Epithelial cell of esophagus (primary cell): ENCODE measurements around the gene SCD.

Experiments
- DNase-seq: peaks from one replicate; pipeline ENCODE4 v3.0.0; 2010; ENCODE audit warnings: low read depth
- H3K4me3 ChIP-seq: 2 replicates; pipeline ENCODE4 v1.5.1; 2011; ENCODE audit warnings: mild to moderate bottlenecking, low read length, control low read depth
- TF ChIP-seq, protein P1 (sequence below): IDR thresholded peaks from 2 replicates; pipeline ENCODE4 v1.5.1; 2011; ENCODE audit warnings: low read depth, mild to moderate bottlenecking, low read length, control low read depth, inconsistent platforms; ENCODE audit not compliant: insufficient read depth; ENCODE audit errors: missing control alignments

The SCD gene

DNA sequence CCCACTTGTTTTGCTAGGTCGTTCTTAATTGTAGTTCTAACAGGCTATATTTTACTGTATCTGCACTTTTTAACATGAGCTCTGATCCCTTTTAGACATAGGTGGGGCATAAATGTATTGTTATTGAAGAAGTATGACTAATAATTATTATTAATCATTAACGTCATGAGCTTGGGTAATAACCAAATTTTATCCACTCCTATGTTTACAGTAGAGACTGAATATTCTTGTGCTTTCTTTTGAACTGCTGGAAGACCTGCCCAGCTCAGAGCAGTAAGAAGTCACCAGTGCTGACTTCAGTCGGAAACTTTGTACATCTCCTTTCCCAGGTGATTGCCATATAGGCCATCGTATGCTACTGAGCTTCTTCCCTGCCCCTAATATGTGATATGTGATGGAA, 35.7 kb upstream of the SCD start:
- H3K4me3 ChIP-seq: no peak overlapping the region
- peak; percentile 55 for DNase-seq
- TF ChIP-seq, protein P1, sequence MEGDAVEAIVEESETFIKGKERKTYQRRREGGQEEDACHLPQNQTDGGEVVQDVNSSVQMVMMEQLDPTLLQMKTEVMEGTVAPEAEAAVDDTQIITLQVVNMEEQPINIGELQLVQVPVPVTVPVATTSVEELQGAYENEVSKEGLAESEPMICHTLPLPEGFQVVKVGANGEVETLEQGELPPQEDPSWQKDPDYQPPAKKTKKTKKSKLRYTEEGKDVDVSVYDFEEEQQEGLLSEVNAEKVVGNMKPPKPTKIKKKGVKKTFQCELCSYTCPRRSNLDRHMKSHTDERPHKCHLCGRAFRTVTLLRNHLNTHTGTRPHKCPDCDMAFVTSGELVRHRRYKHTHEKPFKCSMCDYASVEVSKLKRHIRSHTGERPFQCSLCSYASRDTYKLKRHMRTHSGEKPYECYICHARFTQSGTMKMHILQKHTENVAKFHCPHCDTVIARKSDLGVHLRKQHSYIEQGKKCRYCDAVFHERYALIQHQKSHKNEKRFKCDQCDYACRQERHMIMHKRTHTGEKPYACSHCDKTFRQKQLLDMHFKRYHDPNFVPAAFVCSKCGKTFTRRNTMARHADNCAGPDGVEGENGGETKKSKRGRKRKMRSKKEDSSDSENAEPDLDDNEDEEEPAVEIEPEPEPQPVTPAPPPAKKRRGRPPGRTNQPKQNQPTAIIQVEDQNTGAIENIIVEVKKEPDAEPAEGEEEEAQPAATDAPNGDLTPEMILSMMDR: no peak

DNA sequence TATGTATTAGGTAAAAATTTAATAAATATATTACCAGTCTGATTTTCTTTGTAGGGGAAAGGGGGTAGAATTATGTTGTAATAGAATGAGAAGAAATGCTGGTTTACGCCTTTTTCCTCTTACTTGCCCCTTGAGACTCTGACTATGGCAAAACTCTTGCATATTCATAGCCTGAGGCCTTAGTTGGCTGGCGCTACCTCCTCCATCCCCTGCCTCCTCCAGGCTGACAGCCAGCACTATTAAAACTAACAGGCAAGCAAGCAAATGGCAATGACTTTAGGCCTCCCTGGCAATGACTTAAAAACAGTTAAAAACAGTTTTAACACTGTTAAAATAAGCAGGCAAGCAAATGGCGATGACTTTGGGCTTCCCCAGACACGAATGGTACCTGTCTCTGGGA, 31.4 kb upstream of the SCD start:
- TF ChIP-seq, protein P1: no peak
- no peak overlapping the region for H3K4me3 ChIP-seq
- no peak for DNase-seq

DNA sequence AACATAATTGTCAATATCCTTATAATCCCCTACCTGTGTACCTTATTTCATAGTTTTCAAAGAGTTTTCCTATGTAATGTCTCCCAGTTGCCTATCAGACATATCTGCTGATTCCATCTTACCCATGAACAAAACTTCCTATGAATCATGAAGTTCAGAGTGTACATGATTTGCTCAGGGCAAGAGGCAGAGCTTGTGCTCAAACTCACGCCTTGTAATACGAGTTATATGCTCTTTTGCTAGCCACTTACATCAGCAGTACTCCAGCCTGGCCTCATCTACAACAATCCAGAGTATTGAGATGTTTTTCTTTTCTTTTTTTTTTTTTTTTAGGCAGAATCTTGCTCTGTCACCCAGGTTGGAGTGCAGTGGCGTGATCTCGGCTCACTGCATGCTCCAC, 28.8 kb upstream of the SCD start:
- no peak overlapping the region for H3K4me3 ChIP-seq
- TF ChIP-seq, protein P1: no peak

DNA sequence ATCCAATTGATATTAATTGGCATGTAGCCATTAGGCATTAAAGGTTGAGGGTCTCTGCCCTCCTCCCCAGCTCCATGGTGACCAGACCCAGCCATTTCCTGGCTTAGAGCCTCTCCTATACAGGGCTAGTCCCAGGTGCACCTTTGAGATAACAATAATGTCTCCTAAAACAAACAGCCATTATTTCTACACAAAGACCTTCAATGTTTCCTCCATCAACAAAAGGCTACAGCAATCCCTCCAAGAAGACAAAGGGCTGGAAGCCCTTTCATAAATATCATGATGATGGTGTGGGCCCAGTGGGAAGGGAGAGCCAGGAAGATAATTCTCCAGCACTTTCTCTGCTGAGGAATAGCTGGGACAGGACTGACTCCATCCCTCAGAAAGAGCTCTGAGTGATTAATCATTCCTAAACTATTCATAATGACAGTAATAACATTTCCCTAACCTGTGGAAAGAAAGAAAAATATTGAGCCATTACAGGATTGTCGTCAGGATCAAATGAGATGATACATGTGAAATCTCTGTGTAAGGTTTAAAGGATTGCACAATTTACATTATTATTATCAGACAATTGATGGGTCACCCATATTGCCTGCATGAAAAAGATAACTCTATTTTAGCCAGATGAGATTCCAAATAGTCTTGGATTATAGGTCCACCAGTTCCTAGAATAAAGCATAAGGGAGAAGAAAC, 27.2 kb upstream of the SCD start:
- peak; percentile 34 for DNase-seq
- TF ChIP-seq, protein P1: no peak
- no peak overlapping the region for H3K4me3 ChIP-seq

More for the DNA sequence above, 28.8 kb upstream of the SCD start:
- DNase-seq: peak; percentile 66

DNA sequence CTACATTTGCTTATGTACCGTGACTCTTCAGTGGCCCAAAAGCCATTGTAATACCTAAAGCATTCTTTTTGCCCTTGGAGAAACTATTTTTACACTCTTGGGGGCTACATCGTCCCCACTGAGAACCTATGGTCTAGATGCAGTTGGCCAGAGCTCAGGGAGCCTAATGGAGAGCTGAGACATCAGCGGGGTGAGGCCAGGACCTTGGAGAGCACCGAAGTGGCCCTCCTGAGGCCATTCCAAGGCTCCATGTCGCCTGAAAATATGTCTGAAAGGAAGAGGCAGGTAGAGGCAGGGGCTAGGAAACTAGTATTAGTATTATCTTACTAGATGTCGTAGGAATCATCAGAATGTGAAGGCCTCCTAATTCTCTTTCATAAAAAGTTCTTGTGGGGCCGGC, 21.9 kb upstream of the SCD start:
- H3K4me3 ChIP-seq: no peak overlapping the region
- TF ChIP-seq, protein P1: no peak
- DNase-seq: no peak

DNA sequence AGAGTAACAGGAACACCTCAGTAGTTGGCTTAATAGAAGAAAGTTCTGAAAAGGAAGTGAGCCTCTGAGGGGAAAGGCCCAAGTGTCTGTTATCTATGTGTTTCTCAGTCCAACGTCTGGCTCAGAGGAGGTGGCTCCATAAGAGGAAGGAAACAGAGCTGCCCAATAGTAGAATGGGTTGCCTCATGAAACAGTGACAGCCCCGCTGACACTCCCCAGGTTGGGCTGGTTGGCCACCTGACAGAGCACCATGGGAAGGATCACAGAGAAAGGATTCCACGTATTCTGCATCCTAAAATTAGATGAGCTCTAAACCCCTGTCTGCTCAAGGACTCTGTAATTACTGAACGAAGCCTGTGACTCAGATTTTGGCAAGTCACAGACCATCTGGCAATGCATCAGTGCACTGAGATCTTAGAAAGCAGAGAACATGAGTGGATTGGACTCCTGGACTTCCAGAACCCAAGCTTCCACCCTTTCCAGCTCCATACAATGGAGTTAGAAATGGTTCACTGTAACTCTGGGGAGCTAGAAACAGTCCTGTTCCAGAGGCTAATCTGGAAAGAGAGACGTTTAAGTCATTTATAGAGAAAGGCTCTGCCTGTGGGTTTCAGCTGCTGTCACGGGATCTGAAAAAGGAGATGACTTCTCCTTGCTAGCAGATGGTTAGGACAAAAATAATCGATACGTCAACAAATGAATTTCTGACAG, 19.9 kb upstream of the SCD start:
- no peak for DNase-seq
- H3K4me3 ChIP-seq: no peak overlapping the region
- TF ChIP-seq, protein P1: no peak

DNA sequence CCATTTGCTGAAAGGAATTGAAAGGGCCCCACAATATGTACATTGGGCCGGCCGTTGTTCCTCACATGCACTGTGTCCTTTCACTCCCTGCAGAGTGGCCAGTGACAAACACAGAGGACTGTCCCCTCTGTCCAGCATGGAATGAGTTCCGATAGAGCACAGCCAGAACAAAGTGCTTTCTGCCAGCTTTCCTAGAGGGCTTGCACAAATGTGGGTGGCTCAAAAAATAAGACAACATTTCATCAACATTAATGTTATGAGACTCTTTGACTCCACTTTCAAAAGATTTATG, 19.4 kb upstream of the SCD start:
- no peak overlapping the region for H3K4me3 ChIP-seq
- TF ChIP-seq, protein P1: no peak
- no peak for DNase-seq
